Activated naive CD4-positive, alpha-beta T cell treated with anti-CD3 and anti-CD28 coated beads, Interleukin-2, amount 50 U/mL, for 72 hours (primary cell): ENCODE results near the gene NOS3. TPM values are rescaled to one million over a fixed set of nuclear protein-coding genes. Genes with fewer than 3 reads are reported as not detected.
"Not testable (repeated sequence)": the region's sequence is repeated elsewhere in the genome, so short reads cannot be mapped to it uniquely, and the experiment has no call there.

Source experiments
- ATAC-seq, 2 donors: fragments of 150-1000 bp; cut with Tn5 transposase; 2 replicates each; pipeline ENCODE4 v1.10.0; 2021; ENCODE audit warnings: mild to moderate bottlenecking in 2 of 2, moderate library complexity in 2 of 2
- DNase-seq, 2 donors: peaks; one replicate each; pipeline ENCODE4 v3.0.0; 2021 to 2022; ENCODE audit warnings: low spot score in 2 of 2
- H3K27ac Mint-ChIP-seq, 2 donors: one replicate each; pipeline ENCODE4 v1.8.0; 2022; ENCODE audit warnings: mild to moderate bottlenecking in 2 of 2, mixed read lengths in 2 of 2
- H3K36me3 Mint-ChIP-seq, 2 donors: one replicate each; pipeline ENCODE4 v1.8.0; 2022; ENCODE audit warnings: mixed read lengths in 2 of 2
- H3K9me3 Mint-ChIP-seq, 2 donors: one replicate each; pipeline ENCODE4 v1.8.0; 2022; ENCODE audit warnings: mixed read lengths in 2 of 2
- total RNA-seq, 2 donors: library from RNA; stranded (reverse); gene quantifications; one replicate each; pipeline ENCODE4 v1.2.3, GENCODE V29; 2022

Gene NOS3
- total RNA-seq, 2 donors from 2014 or later: 1.8 to 12.7 TPM

GRCh38 chr7:151028131-151028947, 37.5 kb downstream of the NOS3 start, which contains the start of gene ABCB8:
TSS of gene ABCB8 (plus strand) at chr7:151028450. CDS start at chr7:151028516, 66 bp downstream.
- ATAC-seq (peak; percentile 92 to 95), DNase-seq (peak; percentile 97 to 98)
- Mint-ChIP-seq H3K27ac (peak within 1 kb of the TSS; percentile 96 to 98), H3K36me3 (peaks cover 6 to 7% of the 10 kb centered on the region in 2 donors), H3K9me3 (no peaks in the 10 kb centered on the region)

GRCh38 chr7:151028948-151029501, 38.2 kb downstream of the NOS3 start:
- peak overlapping the region; percentile 96 to 98 for H3K27ac Mint-ChIP-seq
- H3K9me3 Mint-ChIP-seq: no peaks in the 10 kb centered on the region
- no peak for DNase-seq
- ATAC-seq: no peak
- peaks cover 6 to 7% of the 10 kb centered on the region in 2 donors for H3K36me3 Mint-ChIP-seq

- H3K9me3 Mint-ChIP-seq: no peaks in the 10 kb centered on the region
- peaks cover 6 to 7% of the 10 kb centered on the region in 2 donors for H3K36me3 Mint-ChIP-seq
- H3K27ac Mint-ChIP-seq: no peak overlapping the region
- ATAC-seq (no peak), DNase-seq (no peak)
These were observed 40.2 kb downstream of the NOS3 start for GRCh38 chr7:151031011-151031410.

GRCh38 chr7:151032936-151033863, 42.4 kb downstream of the NOS3 start:
- H3K9me3 Mint-ChIP-seq: no peaks in the 10 kb centered on the region
- H3K36me3 Mint-ChIP-seq: peaks cover 6 to 7% of the 10 kb centered on the region in 2 donors
- ATAC-seq (no peak), DNase-seq (no peak)
- H3K27ac Mint-ChIP-seq: peak overlapping the region in 1 of 2 donors; percentile 36

DNA sequence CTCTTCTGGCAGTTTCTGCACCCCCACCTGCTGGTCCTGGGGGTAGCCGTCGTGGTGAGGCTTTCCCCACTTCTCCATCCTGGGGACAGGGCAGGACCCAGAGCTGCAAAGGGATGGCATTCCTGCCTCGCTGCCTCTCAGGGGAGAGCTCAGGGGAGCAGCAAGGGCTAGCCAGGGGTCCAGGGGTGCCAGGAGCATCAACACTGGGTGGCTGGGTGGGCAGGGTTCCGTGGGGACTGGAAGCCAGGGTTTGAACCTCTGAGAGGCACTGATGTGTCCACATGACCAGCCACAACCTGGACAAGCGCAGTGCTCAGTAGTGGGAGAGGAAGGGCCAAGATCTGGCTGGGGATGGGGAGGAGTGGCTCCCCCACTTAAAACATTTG, 43.0 kb downstream of the NOS3 start:
- Mint-ChIP-seq H3K9me3 (no peaks in the 10 kb centered on the region), H3K36me3 (peaks cover 1 to 2% of the 10 kb centered on the region in 2 donors), H3K27ac (no peak overlapping the region)
- no peak for DNase-seq
- no peak for ATAC-seq

GRCh38 chr7:151034312-151035025, 43.7 kb downstream of the NOS3 start:
- Mint-ChIP-seq H3K9me3 (no peaks in the 10 kb centered on the region), H3K36me3 (no peaks in the 10 kb centered on the region), H3K27ac (no peak overlapping the region)
- ATAC-seq: no peak
- no peak for DNase-seq

DNA sequence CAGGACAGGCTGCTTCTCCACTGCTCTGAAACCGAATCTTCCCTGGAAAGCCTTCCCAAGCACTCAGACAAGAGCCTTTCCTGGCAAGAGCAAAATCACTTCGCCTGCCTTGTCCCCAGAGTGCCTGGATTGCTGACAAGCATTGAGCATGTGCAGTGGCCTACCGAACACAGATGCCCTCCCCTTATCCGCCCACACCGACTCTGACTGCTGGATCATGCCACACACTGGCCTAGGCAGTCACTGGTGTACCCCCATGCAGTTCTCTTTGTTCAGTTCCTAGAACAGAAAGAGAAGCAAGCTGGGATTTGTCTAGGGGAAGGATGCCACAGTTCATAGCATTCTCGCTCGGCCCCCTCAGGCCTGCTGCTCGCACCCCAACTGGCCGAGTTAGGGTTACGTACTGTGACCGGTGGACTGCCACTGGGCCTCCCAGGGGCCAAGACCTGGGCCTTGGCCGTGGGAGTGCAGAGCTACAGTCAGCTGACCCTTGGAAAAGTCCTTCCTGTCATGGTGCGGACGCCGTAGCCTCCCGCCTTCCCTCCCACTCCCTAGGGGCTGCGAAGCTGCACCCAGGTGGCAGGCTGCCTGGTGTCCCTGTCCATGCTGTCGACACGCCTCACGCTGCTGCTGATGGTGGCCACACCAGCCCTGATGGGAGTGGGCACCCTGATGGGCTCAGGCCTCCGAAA, 44.4 kb downstream of the NOS3 start:
- Mint-ChIP-seq H3K27ac (peak overlapping the region in 1 of 2 donors; percentile 76), H3K36me3 (no peaks in the 10 kb centered on the region), H3K9me3 (no peaks in the 10 kb centered on the region)
- no peak for DNase-seq
- ATAC-seq: no peak

GRCh38 chr7:151035902-151036301, 45.1 kb downstream of the NOS3 start:
- DNase-seq: no peak
- Mint-ChIP-seq H3K27ac (peak overlapping the region in 1 of 2 donors; percentile 76), H3K9me3 (no peaks in the 10 kb centered on the region), H3K36me3 (no peaks in the 10 kb centered on the region)
- ATAC-seq: no peak

GRCh38 chr7:151038951-151039849, 48.4 kb downstream of the NOS3 start:
- no peaks in the 10 kb centered on the region for H3K9me3 Mint-ChIP-seq
- H3K27ac Mint-ChIP-seq: peak overlapping the region; percentile 85 to 97
- ATAC-seq (peak; percentile 96), DNase-seq (peak; percentile 68 to 95)
- H3K36me3 Mint-ChIP-seq: no peaks in the 10 kb centered on the region

DNA sequence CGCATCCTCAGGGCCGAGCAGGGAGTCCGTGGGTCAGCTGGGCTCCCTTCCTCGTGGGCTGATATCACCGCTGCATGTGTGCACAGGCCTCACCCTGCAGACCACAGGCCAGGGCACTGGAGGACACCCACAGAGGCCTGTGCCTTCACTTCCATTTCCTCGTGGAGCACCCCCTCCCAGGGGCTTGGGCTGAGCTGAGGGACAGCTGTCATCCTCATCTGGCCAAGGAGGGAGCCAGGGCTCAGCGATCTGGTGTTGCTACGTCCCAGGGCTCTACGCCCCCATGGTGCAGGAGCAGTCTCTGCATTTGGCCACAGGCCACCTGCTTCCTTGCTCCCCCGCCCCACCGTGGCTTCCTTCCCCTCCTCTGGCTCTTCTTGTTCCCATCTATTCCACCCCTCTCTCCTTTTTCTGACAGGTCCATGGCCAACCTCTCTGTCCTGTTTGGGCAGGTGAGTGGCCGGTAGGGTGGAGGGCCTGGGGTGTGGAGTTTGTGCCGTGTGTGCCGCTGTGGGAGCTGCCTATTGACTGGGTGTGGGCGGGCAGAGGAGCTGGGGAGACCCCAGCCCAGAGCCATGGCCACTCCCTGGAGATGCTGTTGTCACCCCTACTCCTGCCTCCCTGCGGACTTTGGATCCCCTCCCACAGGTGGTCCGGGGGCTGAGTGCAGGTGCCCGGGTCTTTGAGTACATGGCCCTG, 49.2 kb downstream of the NOS3 start:
- H3K27ac Mint-ChIP-seq: peak overlapping the region; percentile 85 to 96
- no peaks in the 10 kb centered on the region for H3K9me3 Mint-ChIP-seq
- ATAC-seq: peak; percentile 0 to 1

GRCh38 chr7:151040616-151041375, 50.0 kb downstream of the NOS3 start:
- Mint-ChIP-seq H3K27ac (peak overlapping the region in 1 of 2 donors; percentile 85), H3K36me3 (no peaks in the 10 kb centered on the region), H3K9me3 (no peaks in the 10 kb centered on the region)
- ATAC-seq: no peak
- DNase-seq: no peak

More for the DNA sequence above, 49.2 kb downstream of the NOS3 start:
- no peak for DNase-seq
- H3K36me3 Mint-ChIP-seq: no peaks in the 10 kb centered on the region

DNA sequence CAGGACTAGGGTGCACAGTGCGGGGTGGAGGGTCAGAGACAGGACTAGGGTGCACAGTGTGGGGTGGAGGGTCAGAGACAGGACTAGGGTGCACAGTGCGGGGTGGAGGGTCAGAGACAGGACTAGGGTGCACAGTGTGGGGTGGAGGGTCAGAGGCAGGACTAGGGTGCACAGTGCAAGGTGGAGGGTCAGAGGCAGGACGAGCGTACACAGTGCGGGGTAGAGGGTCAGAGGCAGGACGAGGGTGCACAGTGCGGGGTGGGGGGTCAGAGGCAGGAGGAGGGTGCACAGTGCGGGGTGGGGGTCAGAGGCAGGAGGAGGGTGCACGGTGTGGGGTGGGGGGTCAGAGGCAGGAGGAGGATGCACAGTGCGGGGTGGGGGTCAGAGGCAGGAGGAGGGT, 52.6 kb downstream of the NOS3 start:
- ATAC-seq: not testable (repeated sequence)

DNA sequence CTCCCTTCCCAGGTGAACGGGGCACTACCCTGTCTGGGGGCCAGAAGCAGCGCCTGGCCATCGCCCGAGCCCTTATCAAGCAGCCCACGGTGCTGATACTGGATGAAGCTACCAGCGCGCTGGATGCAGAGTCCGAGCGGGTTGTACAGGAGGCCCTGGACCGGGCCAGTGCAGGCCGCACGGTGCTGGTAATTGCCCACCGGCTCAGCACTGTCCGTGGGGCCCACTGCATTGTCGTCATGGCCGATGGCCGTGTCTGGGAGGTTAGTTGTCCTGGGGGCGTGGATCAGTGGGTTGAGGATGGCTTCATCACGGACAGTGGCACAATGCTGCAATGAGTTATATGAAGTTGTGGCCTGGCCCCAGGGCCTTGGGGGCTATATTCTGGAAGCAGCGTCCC, 53.1 kb downstream of the NOS3 start:
- no peak for DNase-seq

More for the DNA sequence above, 52.6 kb downstream of the NOS3 start:
- H3K36me3 Mint-ChIP-seq, DNase-seq, H3K27ac Mint-ChIP-seq, H3K9me3 Mint-ChIP-seq: not testable (repeated sequence)

DNA sequence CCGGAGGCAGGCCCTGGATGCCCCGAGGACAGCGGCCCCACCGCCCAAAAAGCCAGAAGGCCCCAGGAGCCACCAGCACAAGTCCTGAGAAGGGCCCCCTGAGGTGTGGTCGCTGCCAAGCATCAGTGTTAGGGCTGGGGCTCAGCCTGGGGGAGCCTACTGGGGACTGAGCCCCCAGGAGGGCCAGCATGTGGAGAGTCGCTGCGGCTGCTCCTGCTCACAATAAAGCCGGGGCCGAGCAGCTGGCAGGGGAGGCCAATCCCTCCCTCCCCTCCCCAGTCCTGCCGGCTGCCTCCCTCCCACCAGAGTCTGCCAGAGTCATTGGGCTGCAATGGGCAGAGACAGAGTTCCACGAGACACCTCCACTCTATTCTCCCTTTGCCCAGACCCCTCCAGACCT, 54.4 kb downstream of the NOS3 start:
- H3K9me3 Mint-ChIP-seq: no peaks in the 10 kb centered on the region
- no peak for DNase-seq
- H3K27ac Mint-ChIP-seq: no peak overlapping the region
- ATAC-seq: no peak
- H3K36me3 Mint-ChIP-seq: no peaks in the 10 kb centered on the region

More for the DNA sequence above, 53.1 kb downstream of the NOS3 start:
- no peaks in the 10 kb centered on the region for H3K9me3 Mint-ChIP-seq
- H3K27ac Mint-ChIP-seq: no peak overlapping the region
- no peak for ATAC-seq
- no peaks in the 10 kb centered on the region for H3K36me3 Mint-ChIP-seq
